ENCODE data around the gene SEL1L2.

Gene SEL1L2

GRCh38 chr20:13813910-13814309 lies 176.5 kb downstream of the SEL1L2 start:
- DNase-seq (ENCODE audit: low spot score), result no peak

GRCh38 chr20:13810446-13810845 lies 180.0 kb downstream of the SEL1L2 start:
- no peak for DNase-seq (ENCODE audit: low spot score)

- no peak for DNase-seq (ENCODE audit: low spot score)
Measured at GRCh38 chr20:13809855-13810254, 180.6 kb downstream of the SEL1L2 start.

GRCh38 chr20:13809373-13809772 lies 181.0 kb downstream of the SEL1L2 start:
- no peak for DNase-seq (ENCODE audit: low spot score)

- peak; percentile 70 for DNase-seq (ENCODE audit: low spot score)
Measured at GRCh38 chr20:13800728-13801134, 189.7 kb downstream of the SEL1L2 start.

GRCh38 chr20:13799974-13800373 lies 190.4 kb downstream of the SEL1L2 start:
- DNase-seq (ENCODE audit: low spot score), result no peak

Measured in Ammon's horn (tissue), 1 donor.